ENCODE measurements around the gene REM2. TPM values are rescaled to one million over a fixed set of nuclear protein-coding genes. Genes with fewer than 3 reads are reported as not detected.

REM2 gene
- total RNA-seq, 4 donors from 2014 or later = 0.42 to 0.44 TPM; not detected in 2

DNA sequence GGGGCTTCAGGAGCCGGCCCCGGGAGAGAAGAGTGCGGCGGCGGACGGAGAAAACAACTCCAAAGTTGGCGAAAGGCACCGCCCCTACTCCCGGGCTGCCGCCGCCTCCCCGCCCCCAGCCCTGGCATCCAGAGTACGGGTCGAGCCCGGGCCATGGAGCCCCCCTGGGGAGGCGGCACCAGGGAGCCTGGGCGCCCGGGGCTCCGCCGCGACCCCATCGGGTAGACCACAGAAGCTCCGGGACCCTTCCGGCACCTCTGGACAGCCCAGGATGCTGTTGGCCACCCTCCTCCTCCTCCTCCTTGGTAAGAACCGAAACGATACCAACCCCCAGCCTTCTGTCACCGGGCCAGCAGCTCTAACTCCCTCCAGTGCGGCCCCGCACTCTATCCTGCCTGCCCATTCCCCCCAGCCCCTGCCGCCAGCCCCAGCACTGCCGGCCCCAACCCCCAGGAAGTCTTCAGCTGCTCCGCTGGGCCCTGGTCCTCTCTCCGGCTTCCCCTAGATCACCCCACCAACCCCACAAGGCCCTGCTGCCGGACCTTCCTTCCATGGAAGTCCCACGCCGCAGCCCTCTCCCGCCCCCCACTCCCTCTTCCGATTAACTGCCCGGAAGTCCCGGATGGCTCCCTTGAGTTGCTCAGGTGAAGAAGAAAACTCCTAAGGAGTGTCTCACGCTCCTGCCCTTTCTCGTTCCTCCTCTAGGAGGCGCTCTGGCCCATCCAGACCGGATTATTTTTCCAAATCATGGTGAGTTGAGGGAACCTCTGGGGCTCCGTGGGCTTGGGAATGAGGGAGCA is 10.8 kb upstream of the REM2 start:
- H3K4me1 ChIP-seq = peaks cover 0 to 55% (median 16%) of the 10 kb centered on the region in 4 donors
- H3K9me3 ChIP-seq = no peaks in the 10 kb centered on the region
- DNase-seq (ENCODE audit: low spot score in 2 of 2) = peak; percentile 82 to 91
- WGBS, 2 donors = 1 to 2% methylated on average over 20 to 22 of the region's 45 CpGs
- H3K36me3 ChIP-seq = peaks cover 0 to 42% (median 25%) of the 10 kb centered on the region in 3 donors
- H3K27ac ChIP-seq = peak overlapping the region; percentile 96 to 100 (median 99)
- peak overlapping the region; percentile 75 to 99 (median 97) for H3K4me3 ChIP-seq
- TF ChIP-seq, protein P1, sequence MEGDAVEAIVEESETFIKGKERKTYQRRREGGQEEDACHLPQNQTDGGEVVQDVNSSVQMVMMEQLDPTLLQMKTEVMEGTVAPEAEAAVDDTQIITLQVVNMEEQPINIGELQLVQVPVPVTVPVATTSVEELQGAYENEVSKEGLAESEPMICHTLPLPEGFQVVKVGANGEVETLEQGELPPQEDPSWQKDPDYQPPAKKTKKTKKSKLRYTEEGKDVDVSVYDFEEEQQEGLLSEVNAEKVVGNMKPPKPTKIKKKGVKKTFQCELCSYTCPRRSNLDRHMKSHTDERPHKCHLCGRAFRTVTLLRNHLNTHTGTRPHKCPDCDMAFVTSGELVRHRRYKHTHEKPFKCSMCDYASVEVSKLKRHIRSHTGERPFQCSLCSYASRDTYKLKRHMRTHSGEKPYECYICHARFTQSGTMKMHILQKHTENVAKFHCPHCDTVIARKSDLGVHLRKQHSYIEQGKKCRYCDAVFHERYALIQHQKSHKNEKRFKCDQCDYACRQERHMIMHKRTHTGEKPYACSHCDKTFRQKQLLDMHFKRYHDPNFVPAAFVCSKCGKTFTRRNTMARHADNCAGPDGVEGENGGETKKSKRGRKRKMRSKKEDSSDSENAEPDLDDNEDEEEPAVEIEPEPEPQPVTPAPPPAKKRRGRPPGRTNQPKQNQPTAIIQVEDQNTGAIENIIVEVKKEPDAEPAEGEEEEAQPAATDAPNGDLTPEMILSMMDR (IDR thresholded peaks at IDR 0.05) = peak; percentile 91 to 96 (median 95)
- no peak for TF ChIP-seq POLR2A (IDR thresholded peaks at IDR 0.05)
- peak in 1 of 2 donors; percentile 61 for TF ChIP-seq EP300 (IDR thresholded peaks at IDR 0.05)
- no peaks in the 10 kb centered on the region for H3K27me3 ChIP-seq

DNA sequence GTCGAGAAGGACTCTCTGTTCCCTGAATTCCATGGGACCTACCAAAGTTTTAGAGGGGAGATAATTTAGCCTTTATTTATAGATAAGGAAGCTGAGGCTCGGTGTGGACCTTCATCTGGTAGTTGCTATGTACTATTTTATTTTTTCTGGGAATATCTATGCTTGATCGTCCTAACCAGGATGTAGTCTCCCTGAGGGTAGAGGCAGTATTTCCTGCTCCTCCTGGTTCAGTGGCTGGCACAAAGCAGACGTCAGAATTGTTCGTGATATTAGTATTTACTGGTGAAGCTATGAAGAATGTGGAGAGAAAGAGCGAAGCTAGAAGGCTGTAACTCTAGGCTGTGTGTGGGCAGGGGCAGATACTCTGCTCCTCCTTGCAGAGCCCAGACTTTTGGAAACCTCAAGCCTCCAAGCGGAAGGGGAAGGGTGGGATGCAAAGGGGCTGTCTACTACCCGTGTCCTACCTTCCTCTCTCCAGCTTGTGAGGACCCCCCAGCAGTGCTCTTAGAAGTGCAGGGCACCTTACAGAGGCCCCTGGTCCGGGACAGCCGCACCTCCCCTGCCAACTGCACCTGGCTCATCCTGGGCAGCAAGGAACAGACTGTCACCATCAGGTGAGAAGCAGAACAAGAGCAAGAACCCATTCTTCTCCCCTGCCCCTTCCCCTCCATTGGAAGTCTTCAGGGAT is 10.0 kb upstream of the REM2 start:
- no peaks in the 10 kb centered on the region for H3K27me3 ChIP-seq
- TF ChIP-seq POLR2A (IDR thresholded peaks at IDR 0.05) (no peak), EP300 (IDR thresholded peaks at IDR 0.05) (no peak)
- TF ChIP-seq, protein P1 (IDR thresholded peaks at IDR 0.05) = no peak
- H3K36me3 ChIP-seq = peaks cover 0 to 49% (median 32%) of the 10 kb centered on the region in 3 donors
- peaks cover 0 to 55% (median 16%) of the 10 kb centered on the region in 4 donors for H3K4me1 ChIP-seq
- H3K9me3 ChIP-seq = no peaks in the 10 kb centered on the region
- H3K27ac ChIP-seq = peak overlapping the region; percentile 96 to 100 (median 99)
- 39 to 42% methylated on average over 10 of the region's 10 CpGs for WGBS, 2 donors
- peak overlapping the region; percentile 75 to 99 (median 97) for H3K4me3 ChIP-seq
- DNase-seq (ENCODE audit: low spot score in 2 of 2) = no peak

DNA sequence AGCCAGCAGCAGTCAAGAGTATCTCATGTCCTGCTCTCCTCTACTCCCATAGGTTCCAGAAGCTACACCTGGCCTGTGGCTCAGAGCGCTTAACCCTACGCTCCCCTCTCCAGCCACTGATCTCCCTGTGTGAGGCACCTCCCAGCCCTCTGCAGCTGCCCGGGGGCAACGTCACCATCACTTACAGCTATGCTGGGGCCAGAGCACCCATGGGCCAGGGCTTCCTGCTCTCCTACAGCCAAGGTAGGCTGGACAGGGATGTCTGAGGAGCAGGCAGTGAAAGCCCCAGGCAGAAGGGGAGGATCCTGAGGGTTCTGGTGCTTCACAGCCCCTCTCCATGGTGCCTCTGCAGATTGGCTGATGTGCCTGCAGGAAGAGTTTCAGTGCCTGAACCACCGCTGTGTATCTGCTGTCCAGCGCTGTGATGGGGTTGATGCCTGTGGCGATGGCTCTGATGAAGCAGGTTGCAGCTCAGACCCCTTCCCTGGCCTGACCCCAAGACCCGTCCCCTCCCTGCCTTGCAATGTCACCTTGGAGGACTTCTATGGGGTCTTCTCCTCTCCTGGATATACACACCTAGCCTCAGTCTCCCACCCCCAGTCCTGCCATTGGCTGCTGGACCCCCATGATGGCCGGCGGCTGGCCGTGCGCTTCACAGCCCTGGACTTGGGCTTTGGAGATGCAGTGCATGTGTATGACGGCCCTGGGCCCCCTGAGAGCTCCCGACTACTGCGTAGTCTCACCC is 7.8 kb upstream of the REM2 start:
- Histone ChIP-seq H3K36me3 (peaks cover 0 to 71% (median 39%) of the 10 kb centered on the region in 3 donors), H3K4me3 (no peak overlapping the region), H3K4me1 (peaks cover 0 to 49% (median 11%) of the 10 kb centered on the region in 4 donors), H3K9me3 (no peaks in the 10 kb centered on the region), H3K27me3 (no peaks in the 10 kb centered on the region), H3K27ac (no peak overlapping the region)
- WGBS, 2 donors = 92 to 93% methylated on average over 12 to 15 of the region's 15 CpGs
- TF ChIP-seq, protein P1 (IDR thresholded peaks at IDR 0.05) = no peak
- TF ChIP-seq POLR2A (IDR thresholded peaks at IDR 0.05) = no peak
- TF ChIP-seq EP300 (IDR thresholded peaks at IDR 0.05) = no peak
- DNase-seq (ENCODE audit: low spot score in 2 of 2) = no peak

DNA sequence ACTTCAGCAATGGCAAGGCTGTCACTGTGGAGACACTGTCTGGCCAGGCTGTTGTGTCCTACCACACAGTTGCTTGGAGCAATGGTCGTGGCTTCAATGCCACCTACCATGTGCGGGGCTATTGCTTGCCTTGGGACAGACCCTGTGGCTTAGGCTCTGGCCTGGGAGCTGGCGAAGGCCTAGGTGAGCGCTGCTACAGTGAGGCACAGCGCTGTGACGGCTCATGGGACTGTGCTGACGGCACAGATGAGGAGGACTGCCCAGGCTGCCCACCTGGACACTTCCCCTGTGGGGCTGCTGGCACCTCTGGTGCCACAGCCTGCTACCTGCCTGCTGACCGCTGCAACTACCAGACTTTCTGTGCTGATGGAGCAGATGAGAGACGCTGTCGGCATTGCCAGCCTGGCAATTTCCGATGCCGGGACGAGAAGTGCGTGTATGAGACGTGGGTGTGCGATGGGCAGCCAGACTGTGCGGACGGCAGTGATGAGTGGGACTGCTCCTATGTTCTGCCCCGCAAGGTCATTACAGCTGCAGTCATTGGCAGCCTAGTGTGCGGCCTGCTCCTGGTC is 7.2 kb upstream of the REM2 start:
- Histone ChIP-seq H3K36me3 (peaks cover 0 to 71% (median 39%) of the 10 kb centered on the region in 3 donors), H3K27ac (no peak overlapping the region), H3K4me1 (peaks cover 0 to 42% (median 6%) of the 10 kb centered on the region in 4 donors), H3K9me3 (no peaks in the 10 kb centered on the region), H3K4me3 (no peak overlapping the region), H3K27me3 (no peaks in the 10 kb centered on the region)
- no peak for TF ChIP-seq POLR2A (IDR thresholded peaks at IDR 0.05)
- TF ChIP-seq EP300 (IDR thresholded peaks at IDR 0.05) = no peak
- TF ChIP-seq, protein P1 (IDR thresholded peaks at IDR 0.05) = no peak
- WGBS, 2 donors = 93 to 96% methylated on average over 18 to 19 of the region's 20 CpGs
- DNase-seq (ENCODE audit: low spot score in 2 of 2) = no peak
